GM23248 (cell line): ENCODE data around the gene ARHGEF3. TPM values are rescaled to one million over a fixed set of nuclear protein-coding genes. Genes with fewer than 3 reads are reported as not detected.

Experiments
- DNase-seq: peaks from one replicate; pipeline ENCODE4 v3.0.0-alpha.2; 2015
- H2AFZ ChIP-seq: fragments of 200-600 bp; sonication (generic); 2 replicates; pipeline ENCODE4 v1.6.1; 2016; ENCODE audit warnings: antibody characterized with exemption
- H3F3A ChIP-seq: fragments of 200-600 bp; sonication (generic); 2 replicates; pipeline ENCODE4 v1.6.1; 2016; ENCODE audit warnings: mild to moderate bottlenecking, antibody characterized with exemption, mixed run types; ENCODE audit not compliant: insufficient read depth
- H3K27ac ChIP-seq: fragments of 200-600 bp; sonication (generic); 2 replicates; pipeline ENCODE4 v1.5.1; 2016; ENCODE audit warnings: mild to moderate bottlenecking
- H3K27me3 ChIP-seq: fragments of 200-600 bp; sonication (generic); replicated peaks from 2 replicates; pipeline ENCODE4 v1.6.1; 2016; ENCODE audit warnings: mild to moderate bottlenecking; ENCODE audit not compliant: insufficient read depth
- H3K36me3 ChIP-seq: fragments of 200-600 bp; sonication (generic); 2 replicates; pipeline ENCODE4 v1.6.1; 2016; ENCODE audit warnings: low read depth, mild to moderate bottlenecking
- H3K4me1 ChIP-seq: fragments of 200-600 bp; sonication (generic); 2 replicates; pipeline ENCODE4 v1.6.1; 2016; ENCODE audit warnings: mild to moderate bottlenecking; ENCODE audit not compliant: insufficient read depth
- H3K4me2 ChIP-seq: fragments of 200-600 bp; sonication (generic); one replicate; pipeline ENCODE4 v1.6.1; 2016; ENCODE audit warnings: mild to moderate bottlenecking; ENCODE audit not compliant: unreplicated experiment
- H3K4me3 ChIP-seq: fragments of 200-600 bp; sonication (generic); 2 replicates; pipeline ENCODE4 v1.5.1; 2016; ENCODE audit warnings: mild to moderate bottlenecking
- H3K79me2 ChIP-seq: fragments of 200-600 bp; sonication (generic); 2 replicates; pipeline ENCODE4 v1.6.1; 2016; ENCODE audit warnings: mild to moderate bottlenecking; ENCODE audit not compliant: insufficient read depth
- H3K9ac ChIP-seq: fragments of 200-600 bp; sonication (generic); 2 replicates; pipeline ENCODE4 v1.6.1; 2016; ENCODE audit warnings: mild to moderate bottlenecking
- H3K9me2 ChIP-seq: fragments of 200-600 bp; sonication (generic); 2 replicates; pipeline ENCODE4 v1.6.1; 2016; ENCODE audit warnings: mixed run types, mild to moderate bottlenecking, moderate library complexity; ENCODE audit not compliant: insufficient read depth
- H3K9me3 ChIP-seq: fragments of 200-600 bp; sonication (generic); one replicate; pipeline ENCODE4 v1.6.1; 2017; ENCODE audit warnings: low read depth
- H4K20me1 ChIP-seq: fragments of 200-600 bp; sonication (generic); 2 replicates; pipeline ENCODE4 v1.6.0; 2016; ENCODE audit not compliant: insufficient read depth
- EZH2 ChIP-seq: fragments of 200-600 bp; sonication (generic); IDR thresholded peaks from 2 replicates; pipeline ENCODE4 v1.6.1; 2018; ENCODE audit warnings: antibody characterized with exemption, mild to moderate bottlenecking; ENCODE audit not compliant: insufficient read depth, poor library complexity, severe bottlenecking
- EZH2phosphoT487 ChIP-seq: fragments of 200-600 bp; sonication (generic); IDR thresholded peaks from 2 replicates; pipeline ENCODE4 v1.6.1; 2018; ENCODE audit warnings: antibody characterized with exemption, moderate library complexity, mild to moderate bottlenecking, low read depth; ENCODE audit not compliant: insufficient read depth
- WGBS, 2 experiments: methylation state at CpG; one replicate each; pipeline ENCODE4 v1.1.6; 2015 to 2017; ENCODE audit warnings: low lambda C conversion rate in 2 of 2, low coverage in 1 of 2; ENCODE audit errors: missing lambda C conversion rate in 2 of 2; 5-methylcytosine and 5-hydroxymethylcytosine counted together
- in situ Hi-C: fragments of 300-500 bp; cut with MboI; formaldehyde crosslinking; loops from 2 replicates; pipeline ENCODE4 v1.15.0; 2020
- polyA plus RNA-seq: library from polyadenylated mRNA; unstranded; fragments of >200 nt; fragmentation: Nextera tagmentation; extraction: Ambion mirVana; gene quantifications from 2 replicates; pipeline ENCODE4 v1.2.1, GENCODE V29; 2016
- total RNA-seq: library from RNA; depleted of rRNA; stranded (reverse); fragments of >200 nt; shearing (Covaris generic); gene quantifications from 2 replicates; pipeline ENCODE4 v1.2.3, GENCODE V29; 2014

The ARHGEF3 gene
- total and polyA plus RNA-seq, 2 experiments from 2014 or later, result 1.1 to 3.0 TPM

- H4K20me1 ChIP-seq, result no peaks in the 10 kb centered on the region
- no peaks in the 10 kb centered on the region for H3K27me3 ChIP-seq
- H3K36me3 ChIP-seq, result no peaks in the 10 kb centered on the region
- DNase-seq, result no peak
- H3K4me2 ChIP-seq, result no peak overlapping the region
- in situ Hi-C loops, result loop anchor here (10.0 kb wide), 1 partner anchor 88 kb away; no protein-coding TSS in a partner anchor
- H3K9me3 ChIP-seq, result no peaks in the 10 kb centered on the region
- H3F3A ChIP-seq, result no peaks in the 10 kb centered on the region
- H3K27ac ChIP-seq, result no peak overlapping the region
- H3K4me1 ChIP-seq, result no peaks in the 10 kb centered on the region
- H3K9ac ChIP-seq, result no peak overlapping the region
- H2AFZ ChIP-seq, result no peak overlapping the region
- H3K4me3 ChIP-seq, result no peak overlapping the region
- TF ChIP-seq EZH2, result no peak
- no peak for TF ChIP-seq EZH2phosphoT487
- H3K9me2 ChIP-seq, result no peaks in the 10 kb centered on the region
- H3K79me2 ChIP-seq, result no peaks in the 10 kb centered on the region
These were observed 95.1 kb downstream of the ARHGEF3 start for GRCh38 chr3:56706629-56707028.

GRCh38 chr3:56704706-56705105, 97.0 kb downstream of the ARHGEF3 start:
- in situ Hi-C loops, result loop anchor here (5.0 to 10.0 kb wide), 2 partner anchors 90 to 288 kb away; no protein-coding TSS in a partner anchor

GRCh38 chr3:56702490-56703315, 99.0 kb downstream of the ARHGEF3 start:
- Histone ChIP-seq H3K27ac (no peak overlapping the region), H3K79me2 (no peaks in the 10 kb centered on the region), H3K4me3 (no peak overlapping the region), H3K9ac (no peak overlapping the region), H3K4me2 (no peak overlapping the region), H3K36me3 (no peaks in the 10 kb centered on the region), H4K20me1 (no peaks in the 10 kb centered on the region), H3K9me2 (no peaks in the 10 kb centered on the region), H3K9me3 (no peaks in the 10 kb centered on the region), H3K4me1 (no peaks in the 10 kb centered on the region), H3F3A (no peaks in the 10 kb centered on the region), H3K27me3 (no peaks in the 10 kb centered on the region), H2AFZ (no peak overlapping the region)
- DNase-seq, result peak; percentile 82
- WGBS, 2 experiments, result 15 to 20% methylated on average over 5 of the region's 5 CpGs
- TF ChIP-seq EZH2phosphoT487, result no peak
- no peak for TF ChIP-seq EZH2
- in situ Hi-C loops, result loop anchor here (5.0 to 10.0 kb wide), 2 partner anchors 92 to 290 kb away; no protein-coding TSS in a partner anchor

More at GRCh38 chr3:56704706-56705105, 97.0 kb downstream of the ARHGEF3 start:
- no peaks in the 10 kb centered on the region for H3K36me3 ChIP-seq
- H3K9me3 ChIP-seq, result no peaks in the 10 kb centered on the region
- no peak overlapping the region for H3K27ac ChIP-seq
- H3K4me2 ChIP-seq, result no peak overlapping the region
- no peak for DNase-seq
- no peaks in the 10 kb centered on the region for H3K79me2 ChIP-seq
- no peak overlapping the region for H2AFZ ChIP-seq
- no peaks in the 10 kb centered on the region for H3K27me3 ChIP-seq
- no peak overlapping the region for H3K4me3 ChIP-seq
- WGBS, 2 experiments, result 95 to 99% methylated on average over 3 of the region's 3 CpGs
- TF ChIP-seq EZH2, result no peak
- no peak for TF ChIP-seq EZH2phosphoT487
- H3F3A ChIP-seq, result no peaks in the 10 kb centered on the region
- no peaks in the 10 kb centered on the region for H3K4me1 ChIP-seq
- H4K20me1 ChIP-seq, result no peaks in the 10 kb centered on the region
- no peaks in the 10 kb centered on the region for H3K9me2 ChIP-seq
- no peak overlapping the region for H3K9ac ChIP-seq

GRCh38 chr3:56700151-56700550, 101.6 kb downstream of the ARHGEF3 start:
- H3K79me2 ChIP-seq, result no peaks in the 10 kb centered on the region
- H3K27me3 ChIP-seq, result no peaks in the 10 kb centered on the region
- 54 to 63% methylated on average over 4 of the region's 4 CpGs for WGBS, 2 experiments
- no peaks in the 10 kb centered on the region for H3K4me1 ChIP-seq
- H3K4me2 ChIP-seq, result no peak overlapping the region
- H3K27ac ChIP-seq, result no peak overlapping the region
- no peak overlapping the region for H3K9ac ChIP-seq
- no peaks in the 10 kb centered on the region for H3K36me3 ChIP-seq
- in situ Hi-C loops, result loop anchor here (5.0 to 10.0 kb wide), 2 partner anchors 95 to 292 kb away; no protein-coding TSS in a partner anchor
- no peak for TF ChIP-seq EZH2phosphoT487
- no peak for TF ChIP-seq EZH2
- H2AFZ ChIP-seq, result no peak overlapping the region
- DNase-seq, result no peak
- H3K9me3 ChIP-seq, result no peaks in the 10 kb centered on the region
- no peaks in the 10 kb centered on the region for H3F3A ChIP-seq
- H3K9me2 ChIP-seq, result no peaks in the 10 kb centered on the region
- no peaks in the 10 kb centered on the region for H4K20me1 ChIP-seq
- no peak overlapping the region for H3K4me3 ChIP-seq
